T-helper 17 cell (primary cell): ENCODE measurements around the gene TANK. TPM values are rescaled to one million over a fixed set of nuclear protein-coding genes. Genes with fewer than 3 reads are reported as not detected.
A peak's percentile ranks its signal among the peaks of the same experiment; 100 is the strongest.

Experiments used
- ATAC-seq: fragments of 150-1000 bp; cut with Tn5 transposase; 2 replicates; pipeline ENCODE4 v1.10.0; 2021; ENCODE audit warnings: mild to moderate bottlenecking, moderate library complexity
- DNase-seq, 3 donors: peaks; one replicate each; pipeline versions ENCODE4 v3.0.0 to v3.0.0-alpha.2; 2020 to 2021
- H3K9me3 ChIP-seq: one replicate; pipeline ENCODE4 v1.7.0; 2013; ENCODE audit warnings: low read length, mild to moderate bottlenecking; ENCODE audit not compliant: control insufficient read depth, poor library complexity, severe bottlenecking
- H3K27ac Mint-ChIP-seq: one replicate; pipeline ENCODE4 v1.8.0; 2022; ENCODE audit warnings: mild to moderate bottlenecking, moderate library complexity, mixed read lengths
- H3K27me3 Mint-ChIP-seq: one replicate; pipeline ENCODE4 v1.8.0; 2022; ENCODE audit warnings: mixed read lengths
- H3K36me3 Mint-ChIP-seq: one replicate; pipeline ENCODE4 v1.8.0; 2022; ENCODE audit warnings: low read depth, mixed read lengths
- H3K4me1 Mint-ChIP-seq: one replicate; pipeline ENCODE4 v1.8.0; 2022; ENCODE audit warnings: mild to moderate bottlenecking, mixed read lengths
- H3K4me3 Mint-ChIP-seq: one replicate; pipeline ENCODE4 v1.8.0; 2022; ENCODE audit warnings: mild to moderate bottlenecking, moderate library complexity, mixed read lengths
- total RNA-seq, 4 donors: library from RNA in 2 of 4; stranded (reverse) in 2 of 4; gene quantifications; one replicate each; pipeline ENCODE4 v1.2.3 and lab custom pipeline; 2022 to 2026

Gene TANK
- total RNA-seq, 2 donors from 2014 or later: 129 to 134 TPM

DNA sequence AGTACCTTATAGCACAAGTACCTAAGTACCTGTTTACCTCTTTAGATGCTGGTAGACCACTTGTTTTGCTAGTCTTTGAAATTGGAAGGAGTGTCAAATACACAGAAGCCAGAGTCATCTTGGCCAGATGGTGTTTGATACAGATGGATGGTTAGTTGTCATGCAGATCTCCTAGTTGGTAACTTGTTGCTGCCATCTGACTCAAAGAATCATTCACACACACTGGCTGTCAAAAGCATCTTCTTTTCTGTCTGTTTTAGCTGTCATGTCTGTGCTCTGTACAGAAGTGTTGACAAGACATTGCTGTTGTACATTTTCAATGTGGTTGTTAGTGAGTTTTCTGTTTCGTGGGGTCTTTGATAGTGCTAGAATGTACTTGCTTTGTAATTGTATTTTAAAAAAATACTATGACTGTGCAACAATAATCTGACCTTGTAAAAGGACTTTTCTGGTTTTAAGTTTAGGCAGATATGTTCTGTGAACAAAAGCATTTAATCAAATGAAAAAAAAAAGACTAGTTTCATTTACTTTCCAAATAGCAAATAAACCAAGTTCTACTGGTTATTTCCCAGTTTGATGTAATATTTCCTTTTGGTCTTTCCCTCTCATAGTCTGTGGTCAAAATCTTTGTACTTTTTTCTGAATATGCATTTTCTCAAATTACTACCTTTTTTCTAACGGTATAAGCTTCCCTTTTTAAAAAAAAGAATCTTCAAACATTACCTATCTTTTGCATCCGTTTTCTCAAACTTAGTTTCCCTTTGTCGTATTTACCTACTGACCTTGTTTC lies 39.9 kb downstream of the TANK start:
- DNase-seq (no peak), ATAC-seq (peak; percentile 66)
- H3K9me3 ChIP-seq: no peaks in the 10 kb centered on the region
- Mint-ChIP-seq H3K36me3 (no peaks in the 10 kb centered on the region), H3K27ac (peak overlapping the region; percentile 85), H3K4me3 (peak overlapping the region; percentile 71), H3K27me3 (no peaks in the 10 kb centered on the region), H3K4me1 (peaks cover 29% of the 10 kb centered on the region)

GRCh38 chr2:161204846-161205245 lies 44.6 kb downstream of the TANK start:
- H3K27me3 Mint-ChIP-seq: no peaks in the 10 kb centered on the region
- no peak overlapping the region for H3K27ac Mint-ChIP-seq
- peaks cover 5% of the 10 kb centered on the region for H3K36me3 Mint-ChIP-seq
- H3K9me3 ChIP-seq: no peaks in the 10 kb centered on the region
- ATAC-seq (no peak), DNase-seq (no peak)
- no peak overlapping the region for H3K4me3 Mint-ChIP-seq
- peaks cover 12% of the 10 kb centered on the region for H3K4me1 Mint-ChIP-seq

GRCh38 chr2:161206471-161207032 lies 46.3 kb downstream of the TANK start:
- H3K36me3 Mint-ChIP-seq: peaks cover 8% of the 10 kb centered on the region
- DNase-seq: no peak
- peaks cover 7% of the 10 kb centered on the region for H3K4me1 Mint-ChIP-seq
- H3K9me3 ChIP-seq: no peaks in the 10 kb centered on the region
- H3K27me3 Mint-ChIP-seq: no peaks in the 10 kb centered on the region
- no peak overlapping the region for H3K27ac Mint-ChIP-seq
- H3K4me3 Mint-ChIP-seq: no peak overlapping the region
- no peak for ATAC-seq

DNA sequence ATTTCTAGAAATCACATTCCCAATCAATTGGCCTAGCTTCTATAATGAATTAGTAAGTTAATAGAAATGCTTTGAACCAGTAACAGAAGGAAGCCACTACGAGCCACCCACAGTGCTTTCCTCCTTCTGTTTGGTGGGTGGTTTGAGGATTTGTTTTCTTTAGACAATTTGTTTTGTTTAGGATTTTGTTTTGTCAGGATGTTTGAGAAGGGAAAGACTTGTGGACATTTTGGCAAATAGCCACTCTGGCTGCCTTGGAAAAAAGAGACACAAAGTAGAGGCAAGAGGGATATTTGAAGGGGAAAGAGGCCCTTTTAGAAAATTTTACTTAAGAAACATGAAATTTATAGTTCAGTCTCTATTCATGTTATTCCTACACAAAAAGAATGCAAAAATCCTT lies 47.7 kb downstream of the TANK start:
- Mint-ChIP-seq H3K36me3 (peaks cover 8% of the 10 kb centered on the region), H3K4me1 (peaks cover 7% of the 10 kb centered on the region), H3K27ac (peak overlapping the region; percentile 67)

DNA sequence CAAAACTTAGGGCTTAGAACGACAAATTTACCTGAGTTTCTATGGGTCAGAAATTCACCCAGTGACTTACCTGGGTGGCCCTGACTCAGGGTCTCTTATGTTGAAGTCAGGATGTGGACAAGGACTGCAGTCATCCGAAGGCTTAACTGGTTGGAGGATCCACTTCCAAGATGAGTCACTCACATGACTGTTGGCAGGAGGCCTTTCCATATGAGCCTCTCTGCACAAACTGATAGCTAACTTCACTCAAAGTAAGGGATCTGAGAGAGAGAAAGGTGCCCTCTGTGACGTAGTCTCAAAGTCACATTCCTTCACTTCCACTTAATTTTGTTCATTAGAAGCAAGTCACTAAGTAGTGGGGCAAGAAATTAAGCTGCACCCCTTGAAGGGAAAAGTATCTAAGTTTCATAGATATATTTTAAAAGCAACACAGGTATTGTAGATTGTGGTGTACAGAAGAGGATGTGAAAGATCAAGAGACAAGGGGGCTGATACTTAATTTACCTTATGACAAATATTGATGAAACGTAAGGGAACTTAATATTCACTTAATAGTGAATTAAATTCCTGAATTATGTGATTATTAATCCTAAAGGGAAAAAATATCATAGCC lies 48.4 kb downstream of the TANK start:
- no peaks in the 10 kb centered on the region for H3K9me3 ChIP-seq
- DNase-seq (no peak), ATAC-seq (no peak)
- Mint-ChIP-seq H3K4me1 (peaks cover 7% of the 10 kb centered on the region), H3K27ac (peak overlapping the region; percentile 67), H3K27me3 (no peaks in the 10 kb centered on the region), H3K4me3 (no peak overlapping the region), H3K36me3 (peaks cover 8% of the 10 kb centered on the region)

More for the DNA sequence above, 47.7 kb downstream of the TANK start:
- Mint-ChIP-seq H3K4me3 (no peak overlapping the region), H3K27me3 (no peaks in the 10 kb centered on the region)
- ATAC-seq (no peak), DNase-seq (no peak)
- H3K9me3 ChIP-seq: no peaks in the 10 kb centered on the region

- H3K36me3 Mint-ChIP-seq: peaks cover 8% of the 10 kb centered on the region
- H3K9me3 ChIP-seq: no peaks in the 10 kb centered on the region
- no peak for DNase-seq
- H3K4me1 Mint-ChIP-seq: peaks cover 8% of the 10 kb centered on the region
- no peak overlapping the region for H3K4me3 Mint-ChIP-seq
- no peaks in the 10 kb centered on the region for H3K27me3 Mint-ChIP-seq
- no peak overlapping the region for H3K27ac Mint-ChIP-seq
- ATAC-seq: no peak
Observed at GRCh38 chr2:161209902-161210301, 49.7 kb downstream of the TANK start.

DNA sequence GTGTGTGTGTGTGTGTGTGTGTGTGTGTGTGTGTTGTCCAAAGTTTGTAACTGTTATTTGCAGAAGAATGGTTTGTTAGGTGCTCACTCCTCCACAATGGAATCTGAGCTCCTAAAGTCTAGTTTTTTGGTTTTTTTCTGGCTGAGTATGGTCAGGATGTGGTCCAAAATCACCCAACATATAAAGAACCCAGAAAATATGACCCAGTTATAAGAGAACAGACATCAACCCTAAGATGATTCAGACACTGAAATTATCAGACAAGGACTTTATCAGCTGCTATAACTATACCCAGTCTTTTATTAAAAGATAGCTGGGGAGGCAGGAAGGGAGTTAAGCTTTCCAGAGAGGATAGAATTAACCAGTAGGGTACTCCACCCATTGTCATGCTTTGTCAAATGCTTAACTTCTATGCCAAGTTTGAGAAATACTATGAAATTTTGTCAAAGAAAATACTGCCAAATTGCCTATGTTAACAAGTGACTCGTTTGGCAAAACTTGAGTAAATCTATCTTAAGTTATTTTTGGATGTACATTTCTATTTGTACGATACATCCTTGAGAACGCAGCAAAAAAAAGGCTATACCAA lies 57.5 kb downstream of the TANK start:
- Mint-ChIP-seq H3K27me3 (no peaks in the 10 kb centered on the region), H3K27ac (peak overlapping the region; percentile 89), H3K4me1 (peaks cover 28% of the 10 kb centered on the region), H3K36me3 (no peaks in the 10 kb centered on the region), H3K4me3 (peak overlapping the region; percentile 73)
- DNase-seq (no peak), ATAC-seq (peak; percentile 64)
- H3K9me3 ChIP-seq: no peaks in the 10 kb centered on the region

DNA sequence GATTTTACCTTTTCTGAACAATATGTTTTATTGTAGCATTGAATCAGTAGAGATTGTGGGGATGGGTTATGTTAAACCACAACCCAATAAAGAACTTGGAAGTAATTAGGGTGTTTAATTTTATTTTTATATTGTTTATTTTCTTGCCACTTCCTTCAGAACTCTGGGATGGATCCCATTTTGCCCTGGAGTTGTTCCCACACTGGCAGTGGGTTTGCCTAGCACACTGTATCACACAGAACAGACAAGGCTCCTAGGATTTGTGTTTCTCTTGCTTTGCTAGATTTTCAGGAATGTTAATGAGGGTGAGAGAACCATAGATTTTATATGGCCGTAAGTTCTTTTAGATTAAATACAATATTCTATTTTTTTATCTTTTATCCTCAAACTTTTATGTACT lies 59.0 kb downstream of the TANK start:
- Mint-ChIP-seq H3K4me1 (peaks cover 29% of the 10 kb centered on the region), H3K27me3 (no peaks in the 10 kb centered on the region), H3K36me3 (no peaks in the 10 kb centered on the region), H3K27ac (peak overlapping the region; percentile 61), H3K4me3 (no peak overlapping the region)
- ATAC-seq (no peak), DNase-seq (no peak)
- no peaks in the 10 kb centered on the region for H3K9me3 ChIP-seq

DNA sequence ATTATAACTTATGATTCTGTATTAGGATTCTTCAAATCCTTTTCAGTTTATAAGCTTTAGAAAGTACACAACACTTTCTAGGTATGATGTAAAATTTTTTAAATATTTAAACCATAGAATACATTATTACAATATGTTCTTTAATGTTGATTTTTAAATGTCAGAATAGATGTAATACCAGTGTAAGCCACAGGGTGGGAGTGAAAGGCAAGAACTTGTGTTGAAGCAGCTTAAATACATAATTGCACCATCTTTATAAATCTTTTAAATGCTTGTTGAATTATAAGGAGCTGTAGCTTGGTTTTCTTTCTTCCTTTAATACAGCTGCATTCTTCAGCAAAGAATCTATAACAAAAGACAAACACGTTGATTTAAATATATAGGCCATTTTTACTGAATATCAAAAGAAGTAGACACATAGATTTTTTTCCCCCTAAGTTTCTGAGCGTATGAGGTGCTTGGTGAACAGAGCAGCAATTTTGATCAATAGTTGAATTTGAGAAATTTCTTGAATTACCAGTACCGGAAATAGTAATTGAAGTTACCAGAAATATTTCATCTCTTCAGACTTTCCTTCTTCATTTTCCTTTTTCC lies 63.0 kb downstream of the TANK start:
- Mint-ChIP-seq H3K27me3 (no peaks in the 10 kb centered on the region), H3K4me3 (no peak overlapping the region), H3K36me3 (no peaks in the 10 kb centered on the region), H3K4me1 (peaks cover 5% of the 10 kb centered on the region), H3K27ac (no peak overlapping the region)
- peak; percentile 73 for ATAC-seq
- no peaks in the 10 kb centered on the region for H3K9me3 ChIP-seq
- no peak for DNase-seq

DNA sequence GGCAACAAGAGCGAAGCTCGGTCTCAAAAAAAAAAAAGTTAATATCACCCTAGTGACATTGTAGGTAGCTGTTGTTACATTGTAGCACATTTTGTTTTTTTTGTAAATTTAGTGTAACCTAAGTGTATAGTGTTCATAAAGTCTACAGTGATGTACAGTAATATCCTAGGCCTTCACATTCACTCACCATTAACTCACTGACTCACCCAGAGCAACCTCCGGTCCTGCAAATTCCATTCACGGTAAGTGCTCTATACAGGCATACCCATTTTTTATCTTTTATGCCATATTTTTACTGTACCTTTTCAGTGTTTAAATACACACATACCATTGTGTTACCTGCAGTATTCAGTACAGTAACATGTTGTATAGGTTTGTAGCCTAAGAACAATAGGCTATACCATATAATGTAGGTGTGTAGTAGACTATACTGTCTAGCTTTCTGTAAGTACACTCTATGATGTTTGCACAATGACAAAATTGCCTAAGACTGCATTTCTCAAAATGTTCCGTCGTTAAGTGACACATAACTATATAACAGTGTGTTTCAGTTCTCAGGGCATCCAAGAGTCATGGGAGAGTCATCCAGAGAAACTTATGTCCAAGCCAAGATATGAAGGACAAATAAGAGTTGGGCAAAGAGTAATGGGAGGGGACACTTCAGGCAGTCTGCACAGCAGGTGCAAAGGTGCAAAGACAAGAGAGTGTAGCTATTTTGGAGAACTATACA lies 68.4 kb downstream of the TANK start:
- Mint-ChIP-seq H3K36me3 (peaks cover 6% of the 10 kb centered on the region), H3K27me3 (no peaks in the 10 kb centered on the region), H3K4me3 (no peak overlapping the region), H3K4me1 (peaks cover 7% of the 10 kb centered on the region), H3K27ac (peak overlapping the region; percentile 59)
- ATAC-seq: no peak
- no peak for DNase-seq
- no peaks in the 10 kb centered on the region for H3K9me3 ChIP-seq

DNA sequence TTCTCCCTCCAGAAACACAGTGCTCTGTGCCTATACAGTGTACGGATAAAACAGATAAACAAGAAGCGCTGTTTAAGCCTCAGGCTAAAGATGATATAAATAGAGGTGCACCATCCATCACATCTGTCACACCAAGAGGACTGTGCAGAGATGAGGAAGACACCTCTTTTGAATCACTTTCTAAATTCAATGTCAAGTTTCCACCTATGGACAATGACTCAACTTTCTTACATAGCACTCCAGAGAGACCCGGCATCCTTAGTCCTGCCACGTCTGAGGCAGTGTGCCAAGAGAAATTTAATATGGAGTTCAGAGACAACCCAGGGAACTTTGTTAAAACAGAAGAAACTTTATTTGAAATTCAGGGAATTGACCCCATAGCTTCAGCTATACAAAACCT lies 70.7 kb downstream of the TANK start:
- H3K9me3 ChIP-seq: no peaks in the 10 kb centered on the region
- no peak overlapping the region for H3K4me3 Mint-ChIP-seq
- peaks cover 7% of the 10 kb centered on the region for H3K4me1 Mint-ChIP-seq
- no peaks in the 10 kb centered on the region for H3K27me3 Mint-ChIP-seq
- no peak for DNase-seq
- H3K27ac Mint-ChIP-seq: no peak overlapping the region
- H3K36me3 Mint-ChIP-seq: peaks cover 6% of the 10 kb centered on the region
- ATAC-seq: no peak

GRCh38 chr2:161232571-161232970 lies 72.3 kb downstream of the TANK start:
- H3K36me3 Mint-ChIP-seq: peaks cover 6% of the 10 kb centered on the region
- no peak for ATAC-seq
- no peak for DNase-seq
- no peak overlapping the region for H3K4me3 Mint-ChIP-seq
- H3K27me3 Mint-ChIP-seq: no peaks in the 10 kb centered on the region
- H3K9me3 ChIP-seq: no peaks in the 10 kb centered on the region
- H3K4me1 Mint-ChIP-seq: peaks cover 9% of the 10 kb centered on the region
- peak overlapping the region; percentile 37 for H3K27ac Mint-ChIP-seq
